GM20000 (cell line): Measurements from ENCODE around the gene SPARCL1.
"Not testable (repeated sequence)": the region's sequence is repeated elsewhere in the genome, so short reads cannot be mapped to it uniquely, and the experiment has no call there.

ENCODE experiments used
- DNase-seq: peaks from one replicate; pipeline ENCODE4 v3.0.0; 2012; ENCODE audit warnings: low spot score
- TF ChIP-seq, protein P1 (sequence below): IDR thresholded peaks from 2 replicates; pipeline ENCODE4 v1.5.1; 2012; ENCODE audit warnings: mild to moderate bottlenecking, control low read depth; ENCODE audit errors: extremely low read depth, missing control alignments

The SPARCL1 gene

DNA sequence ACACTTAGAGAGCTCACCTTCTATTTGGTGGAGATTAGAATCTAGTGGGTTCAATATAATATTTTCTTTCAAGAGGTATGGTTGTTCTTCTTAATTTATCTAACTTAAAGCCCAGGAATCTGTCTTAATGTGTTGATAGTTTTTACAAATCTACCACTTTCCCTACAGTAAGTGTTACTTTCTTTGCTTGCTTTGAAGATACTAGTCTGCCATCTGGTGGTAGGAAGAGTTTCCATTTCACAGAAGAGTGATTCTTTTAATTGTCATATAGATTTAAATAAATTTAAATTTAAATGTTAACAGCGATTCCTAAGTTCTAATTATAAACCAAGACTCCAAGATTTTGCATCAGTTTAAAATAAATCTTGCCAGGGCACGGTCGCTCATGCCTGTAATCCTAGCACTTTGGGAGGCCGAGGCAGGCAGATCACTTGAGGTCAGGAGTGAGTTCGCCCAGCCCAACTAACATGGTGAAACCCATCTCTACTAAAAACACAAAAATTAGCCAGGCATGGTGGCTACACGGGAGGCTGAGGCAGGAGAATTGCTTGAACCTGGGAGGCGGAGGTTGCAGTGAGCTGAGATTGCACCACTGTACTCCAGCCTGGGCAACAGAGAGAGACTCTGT lies 63.3 kb downstream of the SPARCL1 start:
- TF ChIP-seq, protein P1, sequence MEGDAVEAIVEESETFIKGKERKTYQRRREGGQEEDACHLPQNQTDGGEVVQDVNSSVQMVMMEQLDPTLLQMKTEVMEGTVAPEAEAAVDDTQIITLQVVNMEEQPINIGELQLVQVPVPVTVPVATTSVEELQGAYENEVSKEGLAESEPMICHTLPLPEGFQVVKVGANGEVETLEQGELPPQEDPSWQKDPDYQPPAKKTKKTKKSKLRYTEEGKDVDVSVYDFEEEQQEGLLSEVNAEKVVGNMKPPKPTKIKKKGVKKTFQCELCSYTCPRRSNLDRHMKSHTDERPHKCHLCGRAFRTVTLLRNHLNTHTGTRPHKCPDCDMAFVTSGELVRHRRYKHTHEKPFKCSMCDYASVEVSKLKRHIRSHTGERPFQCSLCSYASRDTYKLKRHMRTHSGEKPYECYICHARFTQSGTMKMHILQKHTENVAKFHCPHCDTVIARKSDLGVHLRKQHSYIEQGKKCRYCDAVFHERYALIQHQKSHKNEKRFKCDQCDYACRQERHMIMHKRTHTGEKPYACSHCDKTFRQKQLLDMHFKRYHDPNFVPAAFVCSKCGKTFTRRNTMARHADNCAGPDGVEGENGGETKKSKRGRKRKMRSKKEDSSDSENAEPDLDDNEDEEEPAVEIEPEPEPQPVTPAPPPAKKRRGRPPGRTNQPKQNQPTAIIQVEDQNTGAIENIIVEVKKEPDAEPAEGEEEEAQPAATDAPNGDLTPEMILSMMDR: peak; percentile 26
- peak; percentile 51 for DNase-seq

DNA sequence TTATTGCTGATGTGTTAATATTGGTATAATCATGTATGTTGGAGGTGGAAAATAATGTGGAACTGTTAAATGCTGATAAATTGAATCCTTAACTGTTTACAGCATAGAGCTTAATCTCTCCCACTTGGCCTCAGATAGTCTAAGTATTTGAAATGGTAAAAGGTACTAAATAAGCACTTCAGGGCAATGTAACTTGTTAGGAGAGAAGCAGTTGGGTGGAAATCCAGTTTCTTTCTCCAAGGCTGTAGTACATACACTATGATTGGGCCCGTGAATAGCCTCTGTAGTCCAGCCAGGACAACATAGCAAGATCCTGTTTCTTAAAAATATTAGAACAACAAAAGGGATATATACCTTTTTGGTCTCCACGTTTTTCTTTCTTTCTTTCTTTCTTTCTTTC lies 67.1 kb downstream of the SPARCL1 start:
- no peak for DNase-seq
- TF ChIP-seq, protein P1: no peak

DNA sequence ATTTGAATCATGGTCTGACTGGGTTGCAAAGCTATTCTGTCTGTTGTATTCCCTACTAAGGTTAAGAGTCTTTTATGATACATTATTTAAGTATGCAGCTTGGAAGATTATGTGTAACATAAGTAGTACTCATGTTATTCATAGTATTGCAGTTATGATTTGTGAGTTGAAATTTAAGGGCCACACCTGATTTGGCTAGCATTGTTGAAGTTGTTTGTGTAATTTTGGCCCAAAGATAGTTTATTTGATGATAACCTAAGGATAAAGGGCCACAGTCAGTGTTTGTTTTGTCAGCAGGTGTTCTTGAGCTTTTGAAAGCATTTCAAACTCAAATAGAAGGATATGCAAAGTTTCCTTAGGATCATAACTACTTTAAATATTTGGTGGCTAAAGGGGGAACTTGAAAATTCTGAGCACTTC lies 67.9 kb downstream of the SPARCL1 start:
- DNase-seq: no peak
- TF ChIP-seq, protein P1: no peak

DNA sequence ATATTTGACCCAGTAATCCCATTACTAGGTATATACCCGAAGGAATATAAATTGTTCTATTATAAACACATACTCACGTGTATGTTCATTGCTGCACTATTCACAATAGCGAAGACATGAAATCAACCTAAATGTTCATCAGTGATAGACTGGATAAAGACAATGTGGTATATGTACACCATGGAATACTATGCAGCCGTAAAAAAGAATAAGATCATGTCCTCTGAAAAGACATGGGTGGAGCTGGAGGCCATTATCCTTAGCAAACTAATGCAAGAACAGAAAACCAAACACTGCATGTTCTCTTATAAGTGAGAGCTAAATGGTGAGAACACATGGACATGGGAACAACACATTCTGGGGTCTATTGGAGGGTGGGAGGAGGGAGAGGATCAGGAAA lies 70.3 kb downstream of the SPARCL1 start:
- no peak for DNase-seq
- TF ChIP-seq, protein P1: no peak

DNA sequence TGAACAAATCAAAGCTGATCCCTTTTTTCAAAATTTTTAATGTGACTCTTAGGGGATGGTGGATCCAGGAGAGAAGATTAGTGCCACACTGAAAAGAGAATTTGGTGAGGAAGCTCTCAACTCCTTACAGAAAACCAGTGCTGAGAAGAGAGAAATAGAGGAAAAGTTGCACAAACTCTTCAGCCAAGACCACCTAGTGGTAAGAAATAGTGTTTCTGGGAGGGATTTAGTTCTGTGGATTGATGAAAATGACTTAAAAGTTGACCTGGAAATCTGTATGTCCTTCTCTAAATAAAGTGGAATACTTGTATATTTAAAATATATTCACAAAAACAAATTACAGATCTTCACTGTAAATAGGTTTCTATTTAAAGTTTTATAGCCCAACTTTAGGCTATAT lies 77.6 kb downstream of the SPARCL1 start:
- TF ChIP-seq, protein P1: no peak
- DNase-seq: no peak

- DNase-seq: not testable (repeated sequence)
Measured at GRCh38 chr4:87446375-87446774, 82.8 kb downstream of the SPARCL1 start.

DNA sequence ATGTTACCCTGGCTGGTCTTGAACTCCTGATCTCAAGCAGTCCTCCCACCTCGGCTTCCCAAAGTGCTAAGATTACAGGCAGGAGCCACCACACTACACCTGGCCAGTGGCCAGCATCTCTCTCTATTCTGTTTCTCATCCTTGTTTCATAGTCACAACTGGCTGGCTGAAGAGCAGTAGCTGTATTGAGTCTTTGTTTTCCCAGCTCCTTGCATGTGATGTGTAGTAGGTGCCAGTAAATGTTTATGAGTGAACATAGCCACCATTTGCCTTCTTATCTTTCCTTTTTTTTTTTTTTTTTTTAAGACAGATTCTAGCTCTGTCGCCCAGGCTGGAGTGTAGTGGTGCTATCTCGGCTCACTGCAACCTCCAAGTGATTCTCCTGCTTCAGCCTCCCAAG lies 83.2 kb downstream of the SPARCL1 start:
- TF ChIP-seq, protein P1: no peak
- no peak for DNase-seq

DNA sequence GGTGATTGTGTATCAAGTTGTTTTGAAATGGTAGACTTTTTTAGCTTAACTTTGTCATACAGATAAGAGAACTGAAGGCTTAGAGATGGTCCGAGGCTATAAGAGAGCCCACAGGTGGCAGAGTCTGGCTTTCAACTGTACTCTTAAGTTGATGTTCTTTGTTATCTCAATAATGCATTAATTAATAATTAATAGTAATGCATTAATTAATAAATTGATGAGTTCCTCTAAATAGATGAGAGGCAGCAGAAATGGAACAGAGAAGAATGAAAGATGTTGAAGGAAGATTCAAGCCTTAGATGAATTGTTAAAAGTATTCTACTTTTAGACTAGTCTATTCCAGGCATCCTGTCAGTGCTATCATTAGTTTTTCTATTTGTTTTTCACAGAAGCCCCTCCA lies 84.4 kb downstream of the SPARCL1 start:
- TF ChIP-seq, protein P1: no peak
- no peak for DNase-seq
